Measurements from ENCODE around the gene PITHD1. TPM values are rescaled to one million over a fixed set of nuclear protein-coding genes. Genes with fewer than 3 reads are reported as not detected.

Gene PITHD1
- total RNA-seq, 1 donor = 31.1 TPM

DNA sequence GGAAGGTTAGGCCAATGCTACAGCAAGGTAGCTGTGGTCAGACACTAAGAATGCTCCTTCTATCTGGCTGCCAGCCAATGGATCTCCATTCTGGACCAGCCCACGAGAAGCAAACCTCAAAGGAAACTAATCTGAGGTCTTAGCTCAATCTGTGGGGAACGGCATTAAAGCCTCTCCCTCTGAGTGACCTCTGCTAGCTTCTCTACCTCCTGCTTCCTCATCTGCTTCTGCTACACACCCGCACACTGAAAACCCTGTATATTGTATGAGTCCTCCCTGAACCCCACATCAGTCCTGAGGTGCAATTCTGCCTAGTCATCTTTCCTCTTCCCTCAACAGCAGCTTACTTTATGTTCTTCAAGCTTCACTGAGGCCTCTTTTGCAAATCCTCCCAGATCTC is 29.2 kb downstream of the PITHD1 start:
- no peaks in the 10 kb centered on the region for H3K79me2 ChIP-seq (ENCODE audit: insufficient read depth, low read length)
- peak; percentile 62 for DNase-seq (ENCODE audit: insufficient read length, low spot score, missing footprints)
- no peak overlapping the region for H3K4me2 ChIP-seq (ENCODE audit: insufficient read depth, low read length)
- no peak overlapping the region for H2AFZ ChIP-seq (ENCODE audit: low read length)
- H3K27me3 ChIP-seq (ENCODE audit: insufficient read depth, low read length) = no peaks in the 10 kb centered on the region
- H3K4me3 ChIP-seq (ENCODE audit: insufficient read depth, low read length) = no peak overlapping the region
- no peaks in the 10 kb centered on the region for H3K9me3 ChIP-seq (ENCODE audit: low read depth, low read length)
- H3K4me1 ChIP-seq (ENCODE audit: insufficient read depth, low read length) = no peaks in the 10 kb centered on the region
- H4K20me1 ChIP-seq (ENCODE audit: insufficient read depth, low read length) = no peaks in the 10 kb centered on the region
- peaks cover 21% of the 10 kb centered on the region for H3K36me3 ChIP-seq (ENCODE audit: insufficient read depth, low read length)
- TF ChIP-seq, protein P1, sequence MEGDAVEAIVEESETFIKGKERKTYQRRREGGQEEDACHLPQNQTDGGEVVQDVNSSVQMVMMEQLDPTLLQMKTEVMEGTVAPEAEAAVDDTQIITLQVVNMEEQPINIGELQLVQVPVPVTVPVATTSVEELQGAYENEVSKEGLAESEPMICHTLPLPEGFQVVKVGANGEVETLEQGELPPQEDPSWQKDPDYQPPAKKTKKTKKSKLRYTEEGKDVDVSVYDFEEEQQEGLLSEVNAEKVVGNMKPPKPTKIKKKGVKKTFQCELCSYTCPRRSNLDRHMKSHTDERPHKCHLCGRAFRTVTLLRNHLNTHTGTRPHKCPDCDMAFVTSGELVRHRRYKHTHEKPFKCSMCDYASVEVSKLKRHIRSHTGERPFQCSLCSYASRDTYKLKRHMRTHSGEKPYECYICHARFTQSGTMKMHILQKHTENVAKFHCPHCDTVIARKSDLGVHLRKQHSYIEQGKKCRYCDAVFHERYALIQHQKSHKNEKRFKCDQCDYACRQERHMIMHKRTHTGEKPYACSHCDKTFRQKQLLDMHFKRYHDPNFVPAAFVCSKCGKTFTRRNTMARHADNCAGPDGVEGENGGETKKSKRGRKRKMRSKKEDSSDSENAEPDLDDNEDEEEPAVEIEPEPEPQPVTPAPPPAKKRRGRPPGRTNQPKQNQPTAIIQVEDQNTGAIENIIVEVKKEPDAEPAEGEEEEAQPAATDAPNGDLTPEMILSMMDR (IDR thresholded peaks at IDR 0.05; ENCODE audit: extremely low read depth, low read depth, low read length) = no peak
- H3K27ac ChIP-seq (ENCODE audit: low read depth, low read length) = no peak overlapping the region

DNA sequence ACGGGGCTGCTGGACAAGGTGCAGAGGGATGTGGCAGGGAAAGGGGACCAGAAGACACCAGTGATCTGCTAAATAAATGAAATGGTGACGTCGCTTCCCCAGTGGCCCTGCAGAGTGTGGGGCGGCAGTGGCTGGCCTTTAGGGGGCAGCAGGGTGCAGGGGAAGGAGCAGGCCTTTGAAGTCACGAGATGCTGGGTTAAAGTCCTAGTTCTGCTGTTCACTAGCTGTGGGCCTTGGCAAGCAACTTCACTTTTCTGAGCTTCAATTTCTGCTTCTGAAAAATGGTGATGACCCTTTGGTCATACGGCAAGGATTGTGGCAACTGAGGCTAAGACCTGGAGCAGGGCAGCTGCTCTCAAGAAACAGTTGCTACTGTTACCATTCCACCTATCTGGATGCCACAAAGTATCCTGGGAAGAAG is 31.5 kb downstream of the PITHD1 start:
- no peak overlapping the region for H2AFZ ChIP-seq (ENCODE audit: low read length)
- peak; percentile 92 for DNase-seq (ENCODE audit: insufficient read length, low spot score, missing footprints)

DNA sequence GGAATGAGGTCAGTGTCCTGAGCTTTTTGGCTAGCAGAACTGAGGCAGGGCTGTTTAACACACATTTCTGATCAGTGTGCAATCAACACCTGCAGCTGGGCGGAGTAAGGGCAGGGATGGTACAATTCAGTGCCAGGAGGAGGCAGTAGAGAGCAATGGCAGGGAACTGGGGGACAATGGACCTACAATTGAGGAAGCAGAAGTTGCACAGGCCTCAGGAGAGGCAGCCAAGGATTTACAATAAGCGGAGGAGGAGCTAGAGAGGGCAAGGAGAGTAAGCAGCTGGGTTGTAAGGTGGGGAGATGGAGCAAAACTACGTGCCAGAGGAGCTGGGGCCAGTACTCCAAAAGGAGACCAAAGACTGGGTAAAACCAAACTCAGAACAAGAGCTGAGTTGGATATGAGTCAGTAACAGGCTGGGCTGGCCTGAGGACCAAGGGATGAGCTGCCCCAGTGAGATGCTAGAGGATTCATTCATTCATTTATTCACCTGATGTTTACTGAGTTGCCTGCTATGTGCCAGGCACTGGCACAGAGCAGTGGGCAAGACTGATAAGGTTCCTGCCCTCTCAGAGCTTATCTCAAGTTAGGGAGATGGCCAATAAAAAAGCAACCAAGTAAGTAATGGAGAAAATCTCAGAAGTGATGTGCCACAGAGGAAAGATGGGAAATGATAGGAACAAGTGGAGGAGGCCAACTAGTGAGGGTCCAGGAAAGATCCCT is 32.8 kb downstream of the PITHD1 start:
- no peaks in the 10 kb centered on the region for H3K9me3 ChIP-seq (ENCODE audit: low read depth, low read length)
- no peak overlapping the region for H2AFZ ChIP-seq (ENCODE audit: low read length)
- H3K4me2 ChIP-seq (ENCODE audit: insufficient read depth, low read length) = no peak overlapping the region
- peaks cover 32% of the 10 kb centered on the region for H3K36me3 ChIP-seq (ENCODE audit: insufficient read depth, low read length)
- H3K4me1 ChIP-seq (ENCODE audit: insufficient read depth, low read length) = no peaks in the 10 kb centered on the region
- DNase-seq (ENCODE audit: insufficient read length, low spot score, missing footprints) = peak; percentile 54
- no peaks in the 10 kb centered on the region for H3K27me3 ChIP-seq (ENCODE audit: insufficient read depth, low read length)
- no peaks in the 10 kb centered on the region for H3K79me2 ChIP-seq (ENCODE audit: insufficient read depth, low read length)
- H3K27ac ChIP-seq (ENCODE audit: low read depth, low read length) = no peak overlapping the region
- TF ChIP-seq, protein P1 (IDR thresholded peaks at IDR 0.05; ENCODE audit: extremely low read depth, low read depth, low read length) = peak; percentile 70
- no peaks in the 10 kb centered on the region for H4K20me1 ChIP-seq (ENCODE audit: insufficient read depth, low read length)
- no peak overlapping the region for H3K4me3 ChIP-seq (ENCODE audit: insufficient read depth, low read length)

More for the DNA sequence above, 31.5 kb downstream of the PITHD1 start:
- Histone ChIP-seq H3K27me3 (ENCODE audit: insufficient read depth, low read length) (no peaks in the 10 kb centered on the region), H3K27ac (ENCODE audit: low read depth, low read length) (no peak overlapping the region), H3K79me2 (ENCODE audit: insufficient read depth, low read length) (no peaks in the 10 kb centered on the region), H3K36me3 (ENCODE audit: insufficient read depth, low read length) (peaks cover 28% of the 10 kb centered on the region), H3K4me1 (ENCODE audit: insufficient read depth, low read length) (no peaks in the 10 kb centered on the region), H3K9me3 (ENCODE audit: low read depth, low read length) (no peaks in the 10 kb centered on the region), H4K20me1 (ENCODE audit: insufficient read depth, low read length) (no peaks in the 10 kb centered on the region), H3K4me2 (ENCODE audit: insufficient read depth, low read length) (no peak overlapping the region), H3K4me3 (ENCODE audit: insufficient read depth, low read length) (no peak overlapping the region)
- TF ChIP-seq, protein P1 (IDR thresholded peaks at IDR 0.05; ENCODE audit: extremely low read depth, low read depth, low read length) = peak; percentile 87

DNA sequence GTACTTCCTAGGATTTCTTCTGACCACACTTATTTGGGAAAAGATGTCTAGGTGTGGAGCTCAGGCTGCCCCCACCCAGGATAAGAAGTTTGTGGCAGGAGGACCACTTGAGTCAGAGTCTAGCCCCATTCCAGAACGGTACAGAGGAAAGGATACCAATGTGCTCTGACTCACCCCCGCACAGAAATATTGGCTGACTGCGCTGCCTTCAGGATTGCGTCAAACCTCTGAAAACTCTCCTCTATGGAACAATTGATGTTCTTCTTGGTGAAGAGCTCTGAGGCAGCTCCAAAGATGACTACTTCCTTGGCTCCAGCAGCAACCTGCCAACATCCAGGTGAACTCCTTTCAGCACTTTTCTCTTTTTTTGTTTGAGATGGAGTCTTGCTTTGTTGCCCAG is 35.8 kb downstream of the PITHD1 start:
- DNase-seq (ENCODE audit: insufficient read length, low spot score, missing footprints) = peak; percentile 39
- TF ChIP-seq, protein P1 (IDR thresholded peaks at IDR 0.05; ENCODE audit: extremely low read depth, low read depth, low read length) = no peak

More for the DNA sequence above, 35.8 kb downstream of the PITHD1 start:
- Histone ChIP-seq H4K20me1 (ENCODE audit: insufficient read depth, low read length) (no peaks in the 10 kb centered on the region), H3K36me3 (ENCODE audit: insufficient read depth, low read length) (peaks cover 38% of the 10 kb centered on the region), H3K4me1 (ENCODE audit: insufficient read depth, low read length) (no peaks in the 10 kb centered on the region), H3K27me3 (ENCODE audit: insufficient read depth, low read length) (no peaks in the 10 kb centered on the region), H3K27ac (ENCODE audit: low read depth, low read length) (no peak overlapping the region), H3K9me3 (ENCODE audit: low read depth, low read length) (no peaks in the 10 kb centered on the region), H2AFZ (ENCODE audit: low read length) (no peak overlapping the region), H3K4me2 (ENCODE audit: insufficient read depth, low read length) (no peak overlapping the region), H3K4me3 (ENCODE audit: insufficient read depth, low read length) (no peak overlapping the region), H3K79me2 (ENCODE audit: insufficient read depth, low read length) (no peaks in the 10 kb centered on the region)
